Measurements from ENCODE around the gene PCOLCE2. TPM values are rescaled to one million over a fixed set of nuclear protein-coding genes. Genes with fewer than 3 reads are reported as not detected.

Gene PCOLCE2
- total and polyA plus RNA-seq, 2 donors from 2014 or later: 1.9 to 59.0 TPM

- H3K9ac ChIP-seq (ENCODE audit: low read length in 3 of 3): no peak overlapping the region
- no peaks in the 10 kb centered on the region for H3K36me3 ChIP-seq (ENCODE audit: control insufficient read depth in 2 of 3, insufficient read depth in 3 of 3, low read length in 3 of 3)
- DNase-seq (no peak), FAIRE-seq (no peak)
- H3K27me3 ChIP-seq (ENCODE audit: control insufficient read depth, insufficient read depth, low read length): no peaks in the 10 kb centered on the region
- H3K4me3 ChIP-seq (ENCODE audit: low read length in 3 of 3): no peak overlapping the region
- no peak for TF ChIP-seq CTCF (IDR thresholded peaks at IDR 0.05; ENCODE audit: borderline replicate concordance, extremely low read depth, insufficient read depth)
- H3K27ac ChIP-seq (ENCODE audit: low read depth in 2 of 2, low read length in 2 of 2): no peak overlapping the region
- H3K4me1 ChIP-seq (ENCODE audit: control insufficient read depth in 2 of 3, insufficient read depth in 2 of 3, low read depth in 1 of 3, low read length in 3 of 3): no peaks in the 10 kb centered on the region
- intact Hi-C loops (cut with DNase I): no loop called here
- H3K9me3 ChIP-seq (ENCODE audit: control insufficient read depth in 2 of 3, insufficient read depth in 1 of 3, low read length in 3 of 3): no peaks in the 10 kb centered on the region
Measured at GRCh38 chr3:142929890-142930289, 41.0 kb upstream of the PCOLCE2 start.

- peak; percentile 22 for TF ChIP-seq CTCF (IDR thresholded peaks at IDR 0.05; ENCODE audit: borderline replicate concordance, extremely low read depth, insufficient read depth)
- H3K27me3 ChIP-seq (ENCODE audit: control insufficient read depth, insufficient read depth, low read length): no peaks in the 10 kb centered on the region
- H3K4me3 ChIP-seq (ENCODE audit: low read length in 3 of 3): no peak overlapping the region
- intact Hi-C loops (cut with DNase I): no loop called here
- FAIRE-seq (no peak), DNase-seq (no peak)
- no peak overlapping the region for H3K27ac ChIP-seq (ENCODE audit: low read depth in 2 of 2, low read length in 2 of 2)
- no peaks in the 10 kb centered on the region for H3K36me3 ChIP-seq (ENCODE audit: control insufficient read depth in 2 of 3, insufficient read depth in 3 of 3, low read length in 3 of 3)
- H3K4me1 ChIP-seq (ENCODE audit: control insufficient read depth in 2 of 3, insufficient read depth in 2 of 3, low read depth in 1 of 3, low read length in 3 of 3): no peaks in the 10 kb centered on the region
- H3K9ac ChIP-seq (ENCODE audit: low read length in 3 of 3): no peak overlapping the region
- H3K9me3 ChIP-seq (ENCODE audit: control insufficient read depth in 2 of 3, insufficient read depth in 1 of 3, low read length in 3 of 3): no peaks in the 10 kb centered on the region
Measured at GRCh38 chr3:142929109-142929508, 40.2 kb upstream of the PCOLCE2 start.

GRCh38 chr3:142926368-142926944 lies 37.6 kb upstream of the PCOLCE2 start:
- no peak for DNase-seq
- Histone ChIP-seq H3K9me3 (ENCODE audit: control insufficient read depth in 2 of 3, insufficient read depth in 1 of 3, low read length in 3 of 3) (no peaks in the 10 kb centered on the region), H3K9ac (ENCODE audit: low read length in 3 of 3) (no peak overlapping the region), H3K27me3 (ENCODE audit: control insufficient read depth, insufficient read depth, low read length) (no peaks in the 10 kb centered on the region), H3K27ac (ENCODE audit: low read depth in 2 of 2, low read length in 2 of 2) (no peak overlapping the region), H3K4me3 (ENCODE audit: low read length in 3 of 3) (no peak overlapping the region), H3K36me3 (ENCODE audit: control insufficient read depth in 2 of 3, insufficient read depth in 3 of 3, low read length in 3 of 3) (no peaks in the 10 kb centered on the region), H3K4me1 (ENCODE audit: control insufficient read depth in 2 of 3, insufficient read depth in 2 of 3, low read depth in 1 of 3, low read length in 3 of 3) (no peaks in the 10 kb centered on the region)
- FAIRE-seq: no peak
- TF ChIP-seq CTCF (IDR thresholded peaks at IDR 0.05; ENCODE audit: borderline replicate concordance, extremely low read depth, insufficient read depth): no peak
- intact Hi-C loops (cut with DNase I): no loop called here

GRCh38 chr3:142925140-142925539 lies 36.3 kb upstream of the PCOLCE2 start:
- intact Hi-C loops (cut with DNase I): no loop called here
- H3K27me3 ChIP-seq (ENCODE audit: control insufficient read depth, insufficient read depth, low read length): no peaks in the 10 kb centered on the region
- H3K4me1 ChIP-seq (ENCODE audit: control insufficient read depth in 2 of 3, insufficient read depth in 2 of 3, low read depth in 1 of 3, low read length in 3 of 3): no peaks in the 10 kb centered on the region
- no peaks in the 10 kb centered on the region for H3K9me3 ChIP-seq (ENCODE audit: control insufficient read depth in 2 of 3, insufficient read depth in 1 of 3, low read length in 3 of 3)
- no peak overlapping the region for H3K4me3 ChIP-seq (ENCODE audit: low read length in 3 of 3)
- no peak for TF ChIP-seq CTCF (IDR thresholded peaks at IDR 0.05; ENCODE audit: borderline replicate concordance, extremely low read depth, insufficient read depth)
- H3K27ac ChIP-seq (ENCODE audit: low read depth in 2 of 2, low read length in 2 of 2): no peak overlapping the region
- H3K9ac ChIP-seq (ENCODE audit: low read length in 3 of 3): no peak overlapping the region
- H3K36me3 ChIP-seq (ENCODE audit: control insufficient read depth in 2 of 3, insufficient read depth in 3 of 3, low read length in 3 of 3): no peaks in the 10 kb centered on the region
- DNase-seq (no peak), FAIRE-seq (no peak)

All from kidney (tissue), 14 donors.